Measurements from ENCODE around the gene COL6A5. TPM values are rescaled to one million over a fixed set of nuclear protein-coding genes. Genes with fewer than 3 reads are reported as not detected.

The COL6A5 gene
- total and polyA plus RNA-seq, 2 of the 13 experiments (the other 11 are each of a cell fraction or from before 2014, with no cell fraction given) = not detected

DNA sequence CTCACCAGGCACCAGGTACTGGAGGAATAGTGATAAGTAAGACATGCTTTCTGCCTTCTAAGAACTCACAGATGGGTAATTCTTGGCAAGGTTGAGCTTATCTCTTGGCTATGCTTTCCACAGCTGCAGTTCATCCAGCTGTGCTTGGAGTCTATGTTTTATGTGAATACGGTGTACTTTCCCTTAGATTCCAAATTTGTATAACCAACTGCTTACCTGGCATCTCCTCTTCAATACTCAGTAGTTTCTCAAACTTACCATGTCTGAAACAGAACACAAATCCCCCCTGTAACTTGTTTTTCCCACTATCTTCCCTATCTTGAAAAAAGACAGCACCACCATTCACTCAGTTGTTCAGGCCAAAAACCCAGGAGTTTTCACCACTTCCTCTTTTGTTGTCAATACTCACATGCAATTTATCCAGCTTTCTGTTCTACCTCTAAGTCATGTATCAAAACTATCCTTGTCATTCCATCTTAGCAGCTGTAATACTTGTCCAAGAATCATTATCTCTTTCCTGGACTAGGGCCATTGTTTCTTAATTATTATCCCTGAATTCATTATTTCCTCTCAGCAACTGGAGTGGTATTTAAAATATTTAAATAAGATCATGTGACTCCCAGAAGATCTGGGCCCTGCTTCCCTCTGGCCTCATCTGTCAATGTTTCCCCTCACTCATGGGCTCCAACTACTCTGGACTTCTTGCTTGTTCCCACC, 32.6 kb downstream of the COL6A5 start (continued):
- no peak for TF ChIP-seq ZNF646 (CRISPR knock-in tag; IDR thresholded peaks at IDR 0.05)
- no peak for TF ChIP-seq ZEB1 (IDR thresholded peaks at IDR 0.05; ENCODE audit: insufficient replicate concordance, low read depth)
- no peak for TF ChIP-seq JARID2 (CRISPR knock-in tag; IDR thresholded peaks at IDR 0.05; ENCODE audit: insufficient replicate concordance)
- no peak for TF ChIP-seq ZNF737 (CRISPR knock-in tag; IDR thresholded peaks at IDR 0.05; ENCODE audit: borderline replicate concordance)
- TF ChIP-seq ZNF10 (CRISPR knock-in tag; IDR thresholded peaks at IDR 0.05; ENCODE audit: borderline replicate concordance, low read depth) = no peak
- no peak for TF ChIP-seq YEATS4 (CRISPR knock-in tag; IDR thresholded peaks at IDR 0.05; ENCODE audit: borderline replicate concordance)
- no peak for TF ChIP-seq ZNF317 (CRISPR knock-in tag; IDR thresholded peaks at IDR 0.05)
- TF ChIP-seq ATAD3A (CRISPR knock-in tag; IDR thresholded peaks at IDR 0.05) = no peak
- no peak for TF ChIP-seq POGZ (CRISPR knock-in tag; IDR thresholded peaks at IDR 0.05)
- no peak for TF ChIP-seq DMAP1 (CRISPR knock-in tag; IDR thresholded peaks at IDR 0.05)
- no peak for TF ChIP-seq SETDB1 (CRISPR knock-in tag; IDR thresholded peaks at IDR 0.05; ENCODE audit: borderline replicate concordance)
- TF ChIP-seq RAD21 (CRISPR knock-in tag; IDR thresholded peaks at IDR 0.05) = no peak
- TF ChIP-seq ZNF780A (CRISPR knock-in tag; IDR thresholded peaks at IDR 0.05) = no peak
- TF ChIP-seq ZNF263 (CRISPR knock-in tag; IDR thresholded peaks at IDR 0.05) = no peak
- TF ChIP-seq ZNF256 (CRISPR knock-in tag; conservative IDR thresholded peaks at IDR 0.05) = no peak
